HepG2 (cell line): Measurements from ENCODE around the gene TGIF1.

Experiments used
- CTCF ChIP-seq: sonication (generic); formaldehyde crosslinking; IDR thresholded peaks from 2 replicates; pipeline ENCODE4 v1.5.0; 2020; ENCODE audit warnings: mild to moderate bottlenecking, missing genetic modification reagents, moderate library complexity
- EP300 ChIP-seq, 3 experiments: sonication (generic) in 1 of 3; formaldehyde crosslinking in 1 of 3; IDR thresholded peaks; 2 replicates each; pipeline versions ENCODE4 v1.5.1 to v1.6.1; 2011 to 2020; ENCODE audit warnings: low read depth in 2 of 3, low read length in 2 of 3, borderline replicate concordance in 1 of 3, improper control_type of control experiment in 1 of 3, mild to moderate bottlenecking in 1 of 3, missing genetic modification reagents in 1 of 3, moderate library complexity in 1 of 3
- GTF2F1 ChIP-seq: fragments of 150-350 bp; IDR thresholded peaks from 2 replicates; pipeline ENCODE4 v1.6.1; 2014; ENCODE audit warnings: low read length
- JUND ChIP-seq: sonication (generic); formaldehyde crosslinking; IDR thresholded peaks from 2 replicates; pipeline ENCODE4 v1.8.0; 2022; ENCODE audit warnings: mild to moderate bottlenecking, missing genetic modification reagents
- NFYB ChIP-seq: sonication (generic); formaldehyde crosslinking; IDR thresholded peaks from 2 replicates; pipeline ENCODE4 v1.4.0; 2020; ENCODE audit warnings: missing genetic modification reagents
- NR2F1 ChIP-seq, 2 experiments: fragments of 450-650 bp in 1 of 2; formaldehyde crosslinking in 1 of 2; IDR thresholded peaks; 2 replicates each; pipeline versions ENCODE4 v1.5.0 to v1.6.1; 2016 to 2020; ENCODE audit warnings: mild to moderate bottlenecking in 1 of 2, missing compliant biosample characterization in 1 of 2, missing genetic modification reagents in 1 of 2, moderate library complexity in 1 of 2
- PHF20 ChIP-seq: sonication (generic); formaldehyde crosslinking; IDR thresholded peaks from 2 replicates; pipeline ENCODE4 v1.5.0; 2020; ENCODE audit warnings: mild to moderate bottlenecking, missing genetic modification reagents
- POLR2A ChIP-seq, 2 experiments: IDR thresholded peaks; 2 replicates each; pipeline ENCODE4 v1.6.1; 2011; ENCODE audit warnings: low read depth in 2 of 2, low read length in 2 of 2, mild to moderate bottlenecking in 1 of 2, moderate library complexity in 1 of 2; ENCODE audit not compliant: insufficient read depth in 1 of 2
- POLR2AphosphoS5 ChIP-seq: IDR thresholded peaks from 2 replicates; pipeline ENCODE4 v1.6.1; 2012; ENCODE audit warnings: low read depth, low read length
- RNF219 ChIP-seq: sonication (generic); formaldehyde crosslinking; IDR thresholded peaks from 2 replicates; pipeline ENCODE4 v1.5.0; 2020; ENCODE audit warnings: mild to moderate bottlenecking, missing genetic modification reagents
- SMAD9 ChIP-seq: sonication (generic); formaldehyde crosslinking; IDR thresholded peaks from 2 replicates; pipeline ENCODE4 v1.5.1; 2020; ENCODE audit warnings: mild to moderate bottlenecking, missing genetic modification reagents
- ZBTB33 ChIP-seq: sonication (generic); formaldehyde crosslinking; IDR thresholded peaks from 2 replicates; pipeline ENCODE4 v1.4.0; 2020; ENCODE audit warnings: missing genetic modification reagents

GRCh38 chr18:3408107-3408506 is 41.9 kb upstream of the TGIF1 start:
- TF ChIP-seq CTCF (no peak), RNF219 (CRISPR knock-in tag) (no peak), GTF2F1 (no peak), ZBTB33 (no peak), PHF20 (CRISPR knock-in tag) (no peak), EP300 (IDR thresholded peaks at IDR 0.05; ENCODE audit: low read depth in 2 of 2, low read length in 2 of 2) (no peak), EP300 (CRISPR knock-in tag; IDR thresholded peaks at IDR 0.05; ENCODE audit: borderline replicate concordance) (no peak), SMAD9 (CRISPR knock-in tag) (no peak), NR2F1 (CRISPR knock-in tag; IDR thresholded peaks at IDR 0.05) (no peak), POLR2AphosphoS5 (no peak), JUND (CRISPR knock-in tag) (no peak), POLR2A (IDR thresholded peaks at IDR 0.05; ENCODE audit: insufficient read depth in 1 of 2, low read depth in 2 of 2, low read length in 2 of 2) (no peak), NFYB (CRISPR knock-in tag) (no peak)
